ENCODE results near the gene SPPL2A. TPM values are rescaled to one million over a fixed set of nuclear protein-coding genes. Genes with fewer than 3 reads are reported as not detected.

The SPPL2A gene
- total and polyA plus RNA-seq, 9 of the 15 experiments (the other 6 are each of a cell fraction or from before 2014, with no cell fraction given) = 9.8 to 66.1 (median 38.0) TPM

- TF ChIP-seq ZNF318 (IDR thresholded peaks at IDR 0.05; ENCODE audit: borderline replicate concordance in 1 of 2, low read depth in 1 of 2) (no peak), MBD2 (IDR thresholded peaks at IDR 0.05; ENCODE audit: borderline replicate concordance, low read depth) (no peak), E2F3 (CRISPR knock-in tag; IDR thresholded peaks at IDR 0.05) (no peak), TRIM25 (IDR thresholded peaks at IDR 0.05; ENCODE audit: borderline replicate concordance) (no peak), CBX3 (IDR thresholded peaks at IDR 0.05; ENCODE audit: borderline replicate concordance in 1 of 2, low read length in 2 of 2) (no peak), ZNF707 (CRISPR knock-in tag; conservative IDR thresholded peaks at IDR 0.05) (no peak), CTBP1 (IDR thresholded peaks at IDR 0.05; ENCODE audit: borderline replicate concordance) (no peak), SMAD2 (IDR thresholded peaks at IDR 0.05; ENCODE audit: low read depth, low read length) (no peak)
These were observed 32.4 kb upstream of the SPPL2A start (continued) for GRCh38 chr15:50797926-50798325.
